A549 (cell line): ENCODE measurements around the gene PTMS.

Experiments
- CEBPB ChIP-seq, 2 experiments: fragments of >200 bp in 1 of 2; sonication (Bioruptor Twin) in 1 of 2; formaldehyde crosslinking in 1 of 2; IDR thresholded peaks; 2 replicates each; pipeline ENCODE4 v1.6.1; 2012 to 2016
- CTCF ChIP-seq: fragments of >200 bp; sonication (Bioruptor Twin); formaldehyde crosslinking; IDR thresholded peaks from 3 replicates; pipeline ENCODE4 v1.5.1; 2016
- EP300 ChIP-seq, 2 experiments: fragments of >200 bp; sonication (Bioruptor Twin); formaldehyde crosslinking; IDR thresholded peaks; 2 replicates in 1 of 2; 3 replicates in 1 of 2; pipeline ENCODE4 v1.6.1; 2016 to 2017
- MAX ChIP-seq: IDR thresholded peaks from 2 replicates; pipeline ENCODE4 v1.6.1; 2012
- MAZ ChIP-seq: fragments of 150-350 bp; IDR thresholded peaks from 2 replicates; pipeline ENCODE4 v1.6.1; 2014; ENCODE audit warnings: antibody characterized with exemption, low read depth, low read length, borderline replicate concordance
- MYC ChIP-seq: IDR thresholded peaks from 2 replicates; pipeline ENCODE4 v1.6.1; 2012; ENCODE audit warnings: mild to moderate bottlenecking, inconsistent platforms, low read length, improper control_type of control experiment, borderline replicate concordance
- PBX3 ChIP-seq: IDR thresholded peaks from 2 replicates; pipeline ENCODE4 v1.6.1; 2012
- POLR2A ChIP-seq: IDR thresholded peaks from 2 replicates; pipeline ENCODE4 v1.6.1; 2012; ENCODE audit warnings: mild to moderate bottlenecking, low read length
- REST ChIP-seq: fragments of 200-600 bp; sonication (generic); IDR thresholded peaks from 2 replicates; pipeline ENCODE4 v1.6.1; 2016; ENCODE audit warnings: antibody characterized with exemption, mild to moderate bottlenecking, moderate library complexity
- SMC3 ChIP-seq: fragments of >200 bp; sonication (Bioruptor Twin); formaldehyde crosslinking; IDR thresholded peaks from 3 replicates; pipeline ENCODE4 v1.6.1; 2018; ENCODE audit warnings: inconsistent platforms

- no peak for TF ChIP-seq POLR2A
- TF ChIP-seq CTCF: no peak
- TF ChIP-seq PBX3: no peak
- TF ChIP-seq EP300 (IDR thresholded peaks at IDR 0.05): no peak
- no peak for TF ChIP-seq SMC3
- no peak for TF ChIP-seq REST
- no peak for TF ChIP-seq MAZ
- TF ChIP-seq CEBPB (IDR thresholded peaks at IDR 0.05): no peak
- TF ChIP-seq MYC: no peak
- TF ChIP-seq MAX: no peak
Measured at GRCh38 chr12:6780573-6780972, 14.4 kb downstream of the PTMS start.
